GM21381 (cell line): ENCODE measurements around the gene SNX6.
"Not testable (repeated sequence)": the region's sequence is repeated elsewhere in the genome, so short reads cannot be mapped to it uniquely, and the experiment has no call there.

Experiments used
- ATAC-seq: cut with Tn5 transposase; IDR thresholded peaks from one replicate; pipeline ENCODE4 v1.9.1; 2021; ENCODE audit warnings: mild to moderate bottlenecking, moderate library complexity; ENCODE audit not compliant: unreplicated experiment

Gene SNX6

GRCh38 chr14:34527591-34527990 lies 102.4 kb downstream of the SNX6 start:
- no peak for ATAC-seq

- ATAC-seq = not testable (repeated sequence)
These were observed 105.7 kb downstream of the SNX6 start for GRCh38 chr14:34524216-34524615.

GRCh38 chr14:34522496-34522895 lies 107.5 kb downstream of the SNX6 start:
- ATAC-seq = no peak

- ATAC-seq = not testable (repeated sequence)
These were observed 108.9 kb downstream of the SNX6 start for GRCh38 chr14:34521071-34521470.

GRCh38 chr14:34520304-34520970 lies 109.5 kb downstream of the SNX6 start:
- ATAC-seq = not testable (repeated sequence)
